Urinary bladder (tissue), 4 donors: ENCODE results near the gene MAF. TPM values are rescaled to one million over a fixed set of nuclear protein-coding genes. Genes with fewer than 3 reads are reported as not detected.
A peak's percentile ranks its signal among the peaks of the same experiment; 100 is the strongest.

Experiments
- DNase-seq: peaks from one replicate; pipeline ENCODE4 v3.0.0-alpha.2; 2015; ENCODE audit errors: extremely low spot score
- H3K27ac ChIP-seq: one replicate; pipeline ENCODE4 v1.5.1; 2013; ENCODE audit warnings: low read depth, mild to moderate bottlenecking, moderate library complexity
- H3K36me3 ChIP-seq: one replicate; pipeline ENCODE4 v1.6.1; 2013; ENCODE audit warnings: mild to moderate bottlenecking, moderate library complexity; ENCODE audit not compliant: insufficient read depth
- H3K4me1 ChIP-seq: one replicate; pipeline ENCODE4 v1.6.1; 2013; ENCODE audit warnings: mild to moderate bottlenecking, moderate library complexity; ENCODE audit not compliant: insufficient read depth
- H3K4me3 ChIP-seq: one replicate; pipeline ENCODE4 v1.5.1; 2013; ENCODE audit warnings: low read depth, low read length
- WGBS: extraction: QIAGEN DNeasy Blood & Tissue Kit; methylation state at CpG from one replicate; pipeline ENCODE4 v1.1.7; 2013; 5-methylcytosine and 5-hydroxymethylcytosine counted together
- polyA plus RNA-seq: library from polyadenylated mRNA; stranded (reverse); fragments of 200-250 nt; gene quantifications from one replicate; pipeline ENCODE4 v1.2.3, GENCODE V29; 2013
- total RNA-seq: library from RNA; depleted of rRNA; stranded (reverse); fragments of >200 nt; gene quantifications from one replicate; pipeline ENCODE4 v1.2.3, GENCODE V29; 2014
- donor health status: healthy with polysubstance abuse.
- donor health status: healthy.

MAF gene
- 39.1 TPM for total RNA-seq
- 27.7 TPM for polyA plus RNA-seq

GRCh38 chr16:79600638-79601091 lies at the start of gene MAF:
TSS of gene MAF (minus strand) at chr16:79600737. CDS start at chr16:79599902, 835 bp downstream.
- under 1% methylated on average over 25 of the region's 25 CpGs for WGBS
- peak; percentile 96 for DNase-seq
- H3K36me3 ChIP-seq = no peaks in the 10 kb centered on the region
- H3K27ac ChIP-seq = peak within 1 kb of the TSS; percentile 96
- H3K4me3 ChIP-seq = peak within 1 kb of the TSS; percentile 99
- no peaks in the 10 kb centered on the region for H3K4me1 ChIP-seq

DNA sequence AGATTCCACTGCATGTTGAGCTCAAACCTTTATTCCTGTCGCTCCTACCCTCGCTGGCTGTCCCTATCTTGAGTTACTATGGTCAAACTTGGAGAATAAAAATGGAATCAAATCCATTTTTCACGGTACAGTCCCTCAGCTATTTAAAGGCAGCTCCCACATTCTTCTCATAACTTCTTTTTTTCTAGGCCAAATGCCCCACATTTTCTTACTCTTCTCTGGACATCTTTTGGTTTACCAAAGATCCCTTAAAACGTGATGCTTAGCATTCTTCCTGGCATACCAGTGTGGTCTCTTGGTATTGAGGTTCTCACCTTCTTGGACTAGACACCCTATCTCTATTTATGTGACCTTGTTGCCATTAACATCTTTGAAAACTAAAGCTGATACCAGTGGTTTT lies 48.3 kb upstream of the MAF start:
- 76% methylated on average over 4 of the region's 4 CpGs for WGBS
- Histone ChIP-seq H3K4me3 (no peak overlapping the region), H3K4me1 (no peaks in the 10 kb centered on the region), H3K36me3 (no peaks in the 10 kb centered on the region), H3K27ac (no peak overlapping the region)
- no peak for DNase-seq

DNA sequence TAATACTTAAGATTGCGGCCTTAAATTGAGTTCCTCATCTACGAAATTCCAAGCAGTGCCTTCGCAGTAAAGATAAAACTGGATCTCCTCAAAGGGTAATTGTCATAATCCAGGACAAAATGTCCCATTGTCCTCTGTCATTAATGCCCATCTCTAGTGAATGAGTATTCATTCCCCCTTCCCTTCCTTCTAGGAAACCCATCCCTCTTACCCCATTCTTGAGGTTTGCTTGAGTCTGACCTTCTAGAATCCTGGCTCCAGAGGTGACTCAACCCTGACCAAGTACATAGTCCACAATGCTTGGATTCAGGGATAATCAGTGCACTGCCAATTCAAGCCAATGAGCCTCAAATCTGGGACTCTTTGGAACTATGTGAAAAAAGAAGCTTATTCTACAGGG lies 47.0 kb upstream of the MAF start:
- Histone ChIP-seq H3K36me3 (no peaks in the 10 kb centered on the region), H3K27ac (no peak overlapping the region), H3K4me3 (no peak overlapping the region), H3K4me1 (no peaks in the 10 kb centered on the region)
- DNase-seq = no peak
- WGBS = 92% methylated on average over 3 of the region's 3 CpGs

DNA sequence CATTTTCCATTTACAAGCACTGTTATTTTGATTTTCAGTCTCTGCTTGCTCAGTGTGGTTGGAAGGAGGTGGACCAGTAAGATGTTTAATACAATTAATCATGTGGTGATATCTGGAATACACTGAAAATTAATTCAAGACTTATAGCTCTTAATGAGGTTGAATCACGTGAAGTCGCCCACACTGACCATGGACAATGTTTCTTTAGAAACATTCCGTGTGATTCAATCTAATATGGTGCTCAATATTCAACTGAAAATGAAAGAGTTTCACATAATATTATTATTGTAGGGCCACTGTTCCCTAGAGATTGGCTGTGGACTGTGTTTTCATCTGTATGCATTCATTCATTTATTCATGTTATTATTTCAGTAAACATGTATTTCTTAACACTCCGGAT lies 45.2 kb upstream of the MAF start:
- no peak for DNase-seq
- Histone ChIP-seq H3K36me3 (no peaks in the 10 kb centered on the region), H3K4me3 (no peak overlapping the region), H3K27ac (no peak overlapping the region), H3K4me1 (no peaks in the 10 kb centered on the region)
- WGBS = 92% methylated on average over 4 of the region's 4 CpGs

GRCh38 chr16:79644971-79645667 lies 44.6 kb upstream of the MAF start:
- Histone ChIP-seq H3K36me3 (no peaks in the 10 kb centered on the region), H3K27ac (no peak overlapping the region), H3K4me1 (no peaks in the 10 kb centered on the region), H3K4me3 (no peak overlapping the region)
- 89% methylated on average over 6 of the region's 6 CpGs for WGBS
- no peak for DNase-seq

DNA sequence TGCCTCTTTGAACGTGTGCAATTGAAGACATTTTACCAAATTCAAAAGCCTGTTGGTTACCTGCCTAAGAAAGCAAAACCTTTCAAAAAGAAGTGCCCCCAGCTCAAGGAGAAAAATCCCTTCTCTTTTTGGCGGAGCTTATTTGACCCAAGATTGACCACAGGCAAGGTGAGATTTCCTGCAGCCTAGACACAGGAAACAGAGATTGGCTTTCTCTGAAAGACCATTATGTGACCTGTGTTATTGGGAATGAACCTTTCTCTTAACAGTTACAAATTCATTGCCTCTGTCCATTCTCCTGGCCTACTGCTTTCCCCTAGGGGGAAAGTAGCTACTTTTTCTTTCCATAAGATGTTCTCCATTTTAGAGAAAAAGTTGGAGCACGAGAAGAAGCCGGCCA lies 42.1 kb upstream of the MAF start:
- Histone ChIP-seq H3K36me3 (no peaks in the 10 kb centered on the region), H3K27ac (no peak overlapping the region), H3K4me3 (no peak overlapping the region), H3K4me1 (no peaks in the 10 kb centered on the region)
- WGBS = 92% methylated on average over 4 of the region's 4 CpGs
- DNase-seq = no peak

- H3K4me1 ChIP-seq = no peaks in the 10 kb centered on the region
- no peaks in the 10 kb centered on the region for H3K36me3 ChIP-seq
- 24% methylated on average over 16 of the region's 16 CpGs for WGBS
- DNase-seq = no peak
- no peak overlapping the region for H3K4me3 ChIP-seq
- no peak overlapping the region for H3K27ac ChIP-seq
Observed at GRCh38 chr16:79640513-79641360, 40.2 kb upstream of the MAF start.

- 88% methylated on average over 13 of the region's 13 CpGs for WGBS
- Histone ChIP-seq H3K4me3 (no peak overlapping the region), H3K4me1 (no peaks in the 10 kb centered on the region), H3K27ac (no peak overlapping the region), H3K36me3 (no peaks in the 10 kb centered on the region)
- no peak for DNase-seq
Observed at GRCh38 chr16:79639576-79640311, 39.2 kb upstream of the MAF start.

DNA sequence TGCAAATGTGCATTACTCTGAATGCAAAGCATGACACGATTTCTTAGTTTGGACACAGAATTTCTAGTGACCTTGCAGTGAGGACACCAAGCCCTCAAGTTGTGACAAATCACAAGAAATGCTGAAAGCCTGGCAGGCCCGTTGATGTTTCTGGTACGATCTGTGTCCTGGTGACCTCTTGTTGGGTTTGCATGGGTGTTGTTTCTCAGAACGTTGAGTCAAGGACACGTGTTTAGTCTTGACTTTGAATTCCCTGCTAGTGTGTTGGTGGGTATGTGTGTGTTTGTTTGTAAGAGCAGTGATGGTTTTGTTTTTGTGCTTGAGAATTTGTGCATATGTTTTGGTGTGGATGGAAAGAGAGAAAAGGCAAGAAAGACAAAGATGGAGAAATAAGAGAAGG lies 37.8 kb upstream of the MAF start:
- Histone ChIP-seq H3K4me3 (no peak overlapping the region), H3K4me1 (no peaks in the 10 kb centered on the region), H3K27ac (no peak overlapping the region), H3K36me3 (no peaks in the 10 kb centered on the region)
- 88% methylated on average over 5 of the region's 5 CpGs for WGBS
- no peak for DNase-seq

DNA sequence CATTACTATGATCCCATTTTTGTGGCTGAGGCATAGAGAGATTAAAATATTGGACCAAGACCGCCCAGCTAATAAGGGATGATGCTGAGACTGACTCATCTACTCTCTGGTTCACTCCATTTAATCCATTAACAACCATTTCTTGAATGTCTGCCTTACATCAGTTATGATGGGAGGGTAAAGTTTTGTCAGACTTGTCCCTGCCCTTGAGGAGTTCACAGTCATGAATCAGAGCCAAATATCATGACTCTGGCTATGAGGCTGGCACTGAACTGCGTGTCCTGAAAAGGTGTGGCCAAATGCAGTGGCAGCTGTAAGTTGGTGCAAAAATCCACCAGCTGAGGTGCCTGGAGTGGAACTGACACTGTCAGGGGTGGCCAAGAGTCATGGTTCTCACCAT lies 35.0 kb upstream of the MAF start:
- no peak for DNase-seq
- no peak overlapping the region for H3K4me3 ChIP-seq
- 98% methylated on average over 2 of the region's 2 CpGs for WGBS
- no peaks in the 10 kb centered on the region for H3K36me3 ChIP-seq
- H3K27ac ChIP-seq = no peak overlapping the region
- H3K4me1 ChIP-seq = no peaks in the 10 kb centered on the region

GRCh38 chr16:79634298-79634697 lies 33.8 kb upstream of the MAF start:
- Histone ChIP-seq H3K36me3 (no peaks in the 10 kb centered on the region), H3K4me3 (no peak overlapping the region), H3K4me1 (no peaks in the 10 kb centered on the region), H3K27ac (no peak overlapping the region)
- WGBS = 82% methylated on average over 7 of the region's 7 CpGs
- DNase-seq = no peak

- H3K4me3 ChIP-seq = no peak overlapping the region
- 69% methylated on average over 7 of the region's 7 CpGs for WGBS
- H3K4me1 ChIP-seq = no peaks in the 10 kb centered on the region
- H3K36me3 ChIP-seq = no peaks in the 10 kb centered on the region
- no peak overlapping the region for H3K27ac ChIP-seq
- DNase-seq = no peak
Observed at GRCh38 chr16:79632289-79632688, 31.8 kb upstream of the MAF start.

DNA sequence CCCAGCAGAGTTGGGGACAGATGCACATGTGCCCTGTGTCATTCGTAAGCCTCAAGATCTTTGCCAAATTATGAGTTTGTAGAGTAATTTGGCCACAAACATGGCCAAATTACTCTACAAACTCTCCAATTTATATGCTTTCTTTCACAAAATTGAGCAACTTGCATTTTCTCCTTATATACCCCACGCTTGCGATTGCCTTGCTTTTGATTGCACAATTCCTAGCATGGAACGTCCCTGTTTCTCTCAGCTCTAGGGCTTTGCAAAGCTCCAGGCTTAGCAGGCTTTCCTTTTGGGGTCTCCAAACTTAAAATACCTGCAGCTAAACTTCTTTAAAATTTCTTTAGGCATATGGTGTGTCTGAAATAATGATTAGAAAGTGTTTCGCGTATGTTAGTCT lies 28.5 kb upstream of the MAF start:
- no peak for DNase-seq
- no peaks in the 10 kb centered on the region for H3K36me3 ChIP-seq
- 89% methylated on average over 6 of the region's 6 CpGs for WGBS
- no peaks in the 10 kb centered on the region for H3K4me1 ChIP-seq
- H3K27ac ChIP-seq = no peak overlapping the region
- H3K4me3 ChIP-seq = no peak overlapping the region
